Stomach (tissue), 9 donors: ENCODE data around the gene HTD2. TPM values are rescaled to one million over a fixed set of nuclear protein-coding genes. Genes with fewer than 3 reads are reported as not detected.

ENCODE experiments used
- DNase-seq, 2 donors: peaks; one replicate each; pipeline versions ENCODE4 v3.0.0 to v3.0.0-alpha.2; 2013 to 2019
- H3K27ac ChIP-seq, 5 donors: fragments of 200-600 bp in 4 of 5; sonication (generic) in 4 of 5; one replicate each; pipeline ENCODE4 v1.5.1; 2013 to 2019; ENCODE audit warnings: mild to moderate bottlenecking in 1 of 5, moderate library complexity in 1 of 5
- H3K27me3 ChIP-seq, 3 donors: fragments of 200-600 bp; sonication (generic); one replicate each; pipeline ENCODE4 v1.5.1; 2017 to 2019; ENCODE audit warnings: mixed run types in 1 of 3
- H3K36me3 ChIP-seq, 4 donors: fragments of 200-600 bp; sonication (generic); 1 replicate in 3 of 4; 2 replicates in 1 of 4; pipeline ENCODE4 v1.5.1; 2016 to 2019
- H3K4me1 ChIP-seq, 4 donors: fragments of 200-600 bp; sonication (generic); one replicate each; pipeline ENCODE4 v1.5.1; 2016 to 2019
- H3K4me3 ChIP-seq, 4 donors: fragments of 200-600 bp; sonication (generic) in 3 of 4; one replicate each; pipeline ENCODE4 v1.5.1; 2016 to 2019; ENCODE audit warnings: mild to moderate bottlenecking in 1 of 4
- H3K9me3 ChIP-seq, 4 donors: fragments of 200-600 bp; sonication (generic); one replicate each; pipeline ENCODE4 v1.5.1; 2016 to 2019
- EP300 ChIP-seq: sonication (generic); formaldehyde crosslinking; IDR thresholded peaks from one replicate; pipeline ENCODE4 v1.6.1; 2017; ENCODE audit warnings: antibody characterized with exemption
- POLR2A ChIP-seq, 4 donors: fragments of 450-650 bp; IDR thresholded peaks; one replicate each; pipeline ENCODE4 v1.6.1; 2016; ENCODE audit warnings: antibody characterized with exemption in 4 of 4, control low read depth in 2 of 4, mild to moderate bottlenecking in 1 of 4, moderate library complexity in 1 of 4
- POLR2AphosphoS5 ChIP-seq, 3 donors: sonication (generic); formaldehyde crosslinking; IDR thresholded peaks; one replicate each; pipeline ENCODE4 v1.6.1; 2016; ENCODE audit warnings: antibody characterized with exemption in 3 of 3
- WGBS, 5 donors: extraction: QIAGEN DNeasy Blood & Tissue Kit in 3 of 5; methylation state at CpG; one replicate each; pipeline versions ENCODE4 v1.1.5 to v1.1.7; 2013 to 2018; 5-methylcytosine and 5-hydroxymethylcytosine counted together
- intact Hi-C: fragments of 100-400 bp; cut with DNase I; formaldehyde crosslinking; loops from one replicate; pipeline ENCODE4 v1.15.1; 2023; ENCODE audit warnings: low total_unique reads
- polyA plus RNA-seq, 3 donors: library from polyadenylated mRNA; stranded (reverse); fragments of 200-250 nt; gene quantifications; one replicate each; pipeline ENCODE4 v1.2.3, GENCODE V29; 2013
- total RNA-seq, 5 donors: library from RNA; depleted of rRNA; stranded (reverse); fragments of >200 nt; gene quantifications; one replicate each; pipeline versions ENCODE4 v1.1.0 to v1.2.3, GENCODE V29; 2014 to 2016
- TF ChIP-seq, protein P1 (sequence below), 7 experiments: fragments of 450-650 bp in 4 of 7; fragments of 200-600 bp in 3 of 7; sonication (generic) in 3 of 7; IDR thresholded peaks; one replicate each; pipeline ENCODE4 v1.5.1; 2016 to 2019; ENCODE audit warnings: antibody characterized with exemption in 7 of 7, control low read depth in 2 of 7, mild to moderate bottlenecking in 1 of 7
- donor health status: healthy with polysubstance abuse.
- donor health status: Bipolar disorder and iron deficiency.
- donor health status: healthy.

The HTD2 gene
- total and polyA plus RNA-seq, 8 donors, result 3.1 to 57.6 (median 7.0) TPM; not detected in 2

DNA sequence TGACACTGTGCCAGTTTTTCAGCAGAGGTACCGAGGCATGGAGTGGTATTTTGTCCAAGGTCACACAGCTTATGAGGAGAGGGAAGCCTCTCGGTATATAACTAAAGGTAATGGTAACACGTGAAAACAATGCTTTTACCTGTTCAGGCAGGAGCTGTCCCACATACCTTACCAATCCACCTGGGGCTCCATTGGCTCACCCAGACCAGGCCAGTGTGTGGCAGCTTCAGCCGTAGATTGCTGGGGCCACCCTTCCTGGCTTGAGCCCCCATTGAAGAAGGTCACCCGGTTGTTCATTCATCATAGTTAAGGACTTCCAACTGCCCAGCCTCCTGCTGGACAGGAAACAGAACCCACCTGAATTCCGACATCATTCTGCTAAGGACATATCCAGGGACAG lies 9.5 kb upstream of the HTD2 start:
- Histone ChIP-seq H3K27ac (no peak overlapping the region), H3K36me3 (peaks cover 0 to 22% (median 5%) of the 10 kb centered on the region in 4 donors), H3K4me3 (no peak overlapping the region), H3K9me3 (no peaks in the 10 kb centered on the region), H3K4me1 (peaks cover 0 to 8% (median 4%) of the 10 kb centered on the region in 4 donors), H3K27me3 (peaks cover 0 to 19% (median 0%) of the 10 kb centered on the region in 3 donors)
- intact Hi-C loops, result loop anchor here (5.0 to 10.0 kb wide), 2 partner anchors 62 to 105 kb away; partner anchors contain the start of gene ABHD6
- TF ChIP-seq, protein P1, sequence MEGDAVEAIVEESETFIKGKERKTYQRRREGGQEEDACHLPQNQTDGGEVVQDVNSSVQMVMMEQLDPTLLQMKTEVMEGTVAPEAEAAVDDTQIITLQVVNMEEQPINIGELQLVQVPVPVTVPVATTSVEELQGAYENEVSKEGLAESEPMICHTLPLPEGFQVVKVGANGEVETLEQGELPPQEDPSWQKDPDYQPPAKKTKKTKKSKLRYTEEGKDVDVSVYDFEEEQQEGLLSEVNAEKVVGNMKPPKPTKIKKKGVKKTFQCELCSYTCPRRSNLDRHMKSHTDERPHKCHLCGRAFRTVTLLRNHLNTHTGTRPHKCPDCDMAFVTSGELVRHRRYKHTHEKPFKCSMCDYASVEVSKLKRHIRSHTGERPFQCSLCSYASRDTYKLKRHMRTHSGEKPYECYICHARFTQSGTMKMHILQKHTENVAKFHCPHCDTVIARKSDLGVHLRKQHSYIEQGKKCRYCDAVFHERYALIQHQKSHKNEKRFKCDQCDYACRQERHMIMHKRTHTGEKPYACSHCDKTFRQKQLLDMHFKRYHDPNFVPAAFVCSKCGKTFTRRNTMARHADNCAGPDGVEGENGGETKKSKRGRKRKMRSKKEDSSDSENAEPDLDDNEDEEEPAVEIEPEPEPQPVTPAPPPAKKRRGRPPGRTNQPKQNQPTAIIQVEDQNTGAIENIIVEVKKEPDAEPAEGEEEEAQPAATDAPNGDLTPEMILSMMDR (IDR thresholded peaks at IDR 0.05), result no peak
- TF ChIP-seq EP300, result no peak
- TF ChIP-seq POLR2A (IDR thresholded peaks at IDR 0.05), result no peak
- TF ChIP-seq POLR2AphosphoS5 (IDR thresholded peaks at IDR 0.05), result no peak
- 72 to 81% (median 78%) methylated on average over 6 of the region's 6 CpGs for WGBS, 5 donors
- no peak for DNase-seq

- no peak overlapping the region for H3K27ac ChIP-seq
- peaks cover 0 to 21% (median 0%) of the 10 kb centered on the region in 3 donors for H3K27me3 ChIP-seq
- WGBS, 5 donors, result 24 to 55% (median 46%) methylated on average over 3 of the region's 3 CpGs
- H3K4me3 ChIP-seq, result no peak overlapping the region
- H3K4me1 ChIP-seq, result peaks cover 0 to 8% (median 4%) of the 10 kb centered on the region in 4 donors
- H3K36me3 ChIP-seq, result peaks cover 0 to 11% (median 5%) of the 10 kb centered on the region in 4 donors
- intact Hi-C loops, result loop anchor here (5.0 to 10.0 kb wide), 2 partner anchors 63 to 106 kb away; partner anchors contain the start of gene ABHD6
- DNase-seq, result no peak
- TF ChIP-seq, protein P1 (IDR thresholded peaks at IDR 0.05), result no peak
- no peak for TF ChIP-seq POLR2A (IDR thresholded peaks at IDR 0.05)
- no peak for TF ChIP-seq EP300
- no peak for TF ChIP-seq POLR2AphosphoS5 (IDR thresholded peaks at IDR 0.05)
- H3K9me3 ChIP-seq, result no peaks in the 10 kb centered on the region
Measured at GRCh38 chr3:58298190-58298589, 8.1 kb upstream of the HTD2 start.

- H3K4me1 ChIP-seq, result peaks cover 0 to 8% (median 4%) of the 10 kb centered on the region in 4 donors
- H3K4me3 ChIP-seq, result no peak overlapping the region
- H3K27ac ChIP-seq, result no peak overlapping the region
- no peak for DNase-seq
- peaks cover 0 to 2% (median under 1%) of the 10 kb centered on the region in 4 donors for H3K36me3 ChIP-seq
- intact Hi-C loops, result loop anchor here (5.0 to 10.0 kb wide), 2 partner anchors 64 to 107 kb away; partner anchors contain the start of gene ABHD6
- 49 to 64% (median 57%) methylated on average over 2 of the region's 2 CpGs for WGBS, 5 donors
- H3K27me3 ChIP-seq, result peaks cover 0 to 23% (median 0%) of the 10 kb centered on the region in 3 donors
- H3K9me3 ChIP-seq, result no peaks in the 10 kb centered on the region
- TF ChIP-seq POLR2AphosphoS5 (IDR thresholded peaks at IDR 0.05), result no peak
- TF ChIP-seq EP300, result no peak
- TF ChIP-seq, protein P1 (IDR thresholded peaks at IDR 0.05), result no peak
- TF ChIP-seq POLR2A (IDR thresholded peaks at IDR 0.05), result no peak
Measured at GRCh38 chr3:58299075-58299474, 7.2 kb upstream of the HTD2 start.

GRCh38 chr3:58299839-58300516 lies 6.3 kb upstream of the HTD2 start:
- no peak overlapping the region for H3K27ac ChIP-seq
- no peak overlapping the region for H3K4me3 ChIP-seq
- no peaks in the 10 kb centered on the region for H3K36me3 ChIP-seq
- DNase-seq, result peak in 1 of 2 donors; percentile 75
- H3K27me3 ChIP-seq, result peaks cover 0 to 23% (median 0%) of the 10 kb centered on the region in 3 donors
- peaks cover 0 to 8% (median 4%) of the 10 kb centered on the region in 4 donors for H3K4me1 ChIP-seq
- H3K9me3 ChIP-seq, result no peaks in the 10 kb centered on the region
- intact Hi-C loops, result loop anchor here (5.0 to 10.0 kb wide), 3 partner anchors 65 to 118 kb away; partner anchors contain the start of gene ABHD6
- TF ChIP-seq POLR2A (IDR thresholded peaks at IDR 0.05) (no peak), POLR2AphosphoS5 (IDR thresholded peaks at IDR 0.05) (no peak), EP300 (no peak)
- TF ChIP-seq, protein P1 (IDR thresholded peaks at IDR 0.05), result peak in 5 of 7 experiments; percentile 39 to 64 (median 55)
- 13 to 18% (median 14%) methylated on average over 8 of the region's 8 CpGs for WGBS, 5 donors
